Activated B cell treated with CpG ODN at 0.5 μM for 24 hours (primary cell): Measurements from ENCODE around the gene ZSWIM8. TPM values are rescaled to one million over a fixed set of nuclear protein-coding genes. Genes with fewer than 3 reads are reported as not detected.

Experiments
- ATAC-seq: fragments of 200-7000 bp; cut with Tn5 transposase; one replicate; pipeline ENCODE4 v1.10.0; 2021; ENCODE audit warnings: low read depth, mild to moderate bottlenecking, moderate library complexity
- CTCF ChIA-PET: fragments of 350-600 bp; sonication (Branson Sonifier 250); formaldehyde crosslinking; loops from one replicate; lab custom pipeline; 2021; ENCODE audit warnings: antibody characterized with exemption; lab: Charles Lee
- POLR2A ChIA-PET: fragments of 350-600 bp; sonication (Branson Sonifier 250); formaldehyde crosslinking; loops from one replicate; lab custom pipeline; 2021; ENCODE audit warnings: antibody characterized with exemption; lab: Charles Lee
- DNase-seq: peaks from one replicate; pipeline ENCODE4 v3.0.0; 2022
- H3K27ac Mint-ChIP-seq: one replicate; pipeline ENCODE4 v1.8.0; 2020; ENCODE audit warnings: mixed read lengths
- H3K27me3 Mint-ChIP-seq: one replicate; pipeline ENCODE4 v1.8.0; 2021; ENCODE audit warnings: mixed read lengths
- H3K36me3 Mint-ChIP-seq: one replicate; pipeline ENCODE4 v1.8.0; 2021; ENCODE audit warnings: low read depth, mixed read lengths
- H3K4me1 Mint-ChIP-seq: one replicate; pipeline ENCODE4 v1.8.0; 2021; ENCODE audit warnings: mixed read lengths
- H3K4me3 Mint-ChIP-seq: one replicate; pipeline ENCODE4 v1.8.0; 2020; ENCODE audit warnings: mild to moderate bottlenecking, mixed read lengths
- H3K9me3 Mint-ChIP-seq: one replicate; pipeline ENCODE4 v1.8.0; 2020; ENCODE audit warnings: mixed read lengths
- intact Hi-C: fragments of 100-400 bp; cut with micrococcal nuclease; formaldehyde crosslinking; loops from one replicate; pipeline ENCODE4 v1.15.1; 2024
- total RNA-seq: library from RNA; stranded (reverse); gene quantifications from 2 replicates; pipeline ENCODE4 v1.2.3, GENCODE V29; 2022
- TF ChIP-seq, protein P1 (sequence below): fragments of 200-600 bp; IDR thresholded peaks from one replicate; pipeline ENCODE4 v1.8.0; 2022; ENCODE audit warnings: antibody characterized with exemption, mild to moderate bottlenecking

The ZSWIM8 gene
- total RNA-seq, 1 donor from 2014 or later: 93.0 TPM

DNA sequence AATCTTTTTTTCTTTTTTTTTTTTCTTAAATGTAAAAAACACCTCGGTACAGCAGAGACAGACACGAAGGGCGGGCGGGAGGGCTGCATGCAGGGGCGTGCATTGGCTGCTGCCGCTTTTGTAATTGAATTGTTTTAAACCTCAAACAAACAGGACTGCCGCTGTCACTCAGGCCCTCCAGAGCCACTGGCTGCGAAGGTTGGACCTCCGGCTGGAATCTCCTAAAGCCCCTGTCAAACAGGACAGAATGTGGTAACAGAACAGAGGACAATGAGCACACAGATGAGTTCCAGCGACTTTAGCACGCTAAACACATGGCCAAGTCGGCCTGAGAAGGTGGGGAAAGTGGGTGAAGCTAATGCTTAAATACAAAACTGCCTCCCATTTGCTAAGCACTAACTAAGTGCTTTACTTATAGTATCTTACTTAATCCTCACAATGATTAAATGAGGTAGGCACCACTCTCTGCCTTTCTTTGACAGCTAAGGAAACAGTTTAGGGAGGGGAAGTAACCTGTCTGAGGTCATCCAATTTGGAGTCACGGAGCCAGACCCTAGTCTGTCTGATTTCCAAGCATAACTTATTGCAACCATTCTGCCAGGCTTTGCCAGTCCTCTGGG is 29.0 kb downstream of the ZSWIM8 start:
- no peak for ATAC-seq
- Mint-ChIP-seq H3K4me3 (no peak overlapping the region), H3K4me1 (peaks cover 12% of the 10 kb centered on the region), H3K9me3 (no peaks in the 10 kb centered on the region), H3K36me3 (peaks cover 40% of the 10 kb centered on the region), H3K27ac (no peak overlapping the region), H3K27me3 (no peaks in the 10 kb centered on the region)
- intact Hi-C loops: loop anchor here (5.0 to 10.0 kb wide), 2 partner anchors 183 to 190 kb away; partner anchors contain the start of gene VCL
- TF ChIP-seq, protein P1, sequence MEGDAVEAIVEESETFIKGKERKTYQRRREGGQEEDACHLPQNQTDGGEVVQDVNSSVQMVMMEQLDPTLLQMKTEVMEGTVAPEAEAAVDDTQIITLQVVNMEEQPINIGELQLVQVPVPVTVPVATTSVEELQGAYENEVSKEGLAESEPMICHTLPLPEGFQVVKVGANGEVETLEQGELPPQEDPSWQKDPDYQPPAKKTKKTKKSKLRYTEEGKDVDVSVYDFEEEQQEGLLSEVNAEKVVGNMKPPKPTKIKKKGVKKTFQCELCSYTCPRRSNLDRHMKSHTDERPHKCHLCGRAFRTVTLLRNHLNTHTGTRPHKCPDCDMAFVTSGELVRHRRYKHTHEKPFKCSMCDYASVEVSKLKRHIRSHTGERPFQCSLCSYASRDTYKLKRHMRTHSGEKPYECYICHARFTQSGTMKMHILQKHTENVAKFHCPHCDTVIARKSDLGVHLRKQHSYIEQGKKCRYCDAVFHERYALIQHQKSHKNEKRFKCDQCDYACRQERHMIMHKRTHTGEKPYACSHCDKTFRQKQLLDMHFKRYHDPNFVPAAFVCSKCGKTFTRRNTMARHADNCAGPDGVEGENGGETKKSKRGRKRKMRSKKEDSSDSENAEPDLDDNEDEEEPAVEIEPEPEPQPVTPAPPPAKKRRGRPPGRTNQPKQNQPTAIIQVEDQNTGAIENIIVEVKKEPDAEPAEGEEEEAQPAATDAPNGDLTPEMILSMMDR: no peak
- POLR2A ChIA-PET: no interaction called here
- CTCF ChIA-PET: no interaction called here
- no peak for DNase-seq

- CTCF ChIA-PET: no interaction called here
- Mint-ChIP-seq H3K4me3 (no peak overlapping the region), H3K27ac (no peak overlapping the region), H3K27me3 (no peaks in the 10 kb centered on the region), H3K36me3 (peaks cover 38% of the 10 kb centered on the region), H3K9me3 (no peaks in the 10 kb centered on the region), H3K4me1 (peaks cover 6% of the 10 kb centered on the region)
- DNase-seq: no peak
- TF ChIP-seq, protein P1: no peak
- no peak for ATAC-seq
- POLR2A ChIA-PET: interaction anchor here (0.6 kb wide), 1 partner anchor 29 kb away, joined by 3 read pairs; no protein-coding TSS in a partner anchor
- intact Hi-C loops: loop anchor here (5.0 to 10.0 kb wide), 2 partner anchors 182 to 190 kb away; partner anchors contain the start of gene VCL
These were observed 29.7 kb downstream of the ZSWIM8 start for GRCh38 chr10:73814896-73815718.

DNA sequence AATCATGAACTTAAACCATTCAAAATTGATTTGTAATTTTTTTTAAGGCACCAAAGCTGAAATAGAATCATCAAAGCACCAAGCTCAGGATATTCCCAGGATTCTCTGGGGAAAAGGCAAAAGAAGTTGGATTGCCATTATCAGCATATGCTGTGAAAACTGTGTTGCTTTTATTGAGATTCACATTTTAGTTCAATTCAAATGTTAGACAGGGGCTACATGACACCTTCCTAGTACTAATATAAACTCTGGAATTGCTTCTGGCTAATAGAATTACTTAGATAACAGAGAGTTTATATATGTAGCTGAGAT is 30.3 kb downstream of the ZSWIM8 start:
- POLR2A ChIA-PET: interaction anchor here (0.6 kb wide), 1 partner anchor 29 kb away, joined by 3 read pairs; no protein-coding TSS in a partner anchor
- DNase-seq (no peak), ATAC-seq (no peak)
- H3K36me3 Mint-ChIP-seq: peaks cover 37% of the 10 kb centered on the region
- CTCF ChIA-PET: no interaction called here
- TF ChIP-seq, protein P1: no peak
- no peaks in the 10 kb centered on the region for H3K27me3 Mint-ChIP-seq
- H3K4me3 Mint-ChIP-seq: no peak overlapping the region
- H3K27ac Mint-ChIP-seq: no peak overlapping the region
- H3K4me1 Mint-ChIP-seq: peaks cover under 1% of the 10 kb centered on the region
- intact Hi-C loops: loop anchor here (10.0 kb wide), 1 partner anchor 191 kb away; no protein-coding TSS in a partner anchor
- no peaks in the 10 kb centered on the region for H3K9me3 Mint-ChIP-seq

- TF ChIP-seq, protein P1: no peak
- peaks cover 41% of the 10 kb centered on the region for H3K36me3 Mint-ChIP-seq
- ATAC-seq: no peak
- ChIA-PET POLR2A (no interaction called here), CTCF (no interaction called here)
- no peak for DNase-seq
- no peak overlapping the region for H3K27ac Mint-ChIP-seq
- no peaks in the 10 kb centered on the region for H3K9me3 Mint-ChIP-seq
- no peaks in the 10 kb centered on the region for H3K4me1 Mint-ChIP-seq
- intact Hi-C loops: loop anchor here (10.0 kb wide), 1 partner anchor 192 kb away; no protein-coding TSS in a partner anchor
- no peak overlapping the region for H3K4me3 Mint-ChIP-seq
- no peaks in the 10 kb centered on the region for H3K27me3 Mint-ChIP-seq
These were observed 31.7 kb downstream of the ZSWIM8 start for GRCh38 chr10:73816917-73817729.
